Effector CD8-positive, alpha-beta T cell (primary cell): ENCODE data around the gene PDIA2.
"Not testable (repeated sequence)": the region's sequence is repeated elsewhere in the genome, so short reads cannot be mapped to it uniquely, and the experiment has no call there.

ENCODE experiments used
- DNase-seq: peaks from one replicate; lab custom pipeline; 2025; lab: John Stamatoyannopoulos, UW
- total RNA-seq, 4 experiments: gene quantifications; one replicate each; lab custom pipeline; 2026; lab: John Stamatoyannopoulos, UW

Gene PDIA2, protein sequence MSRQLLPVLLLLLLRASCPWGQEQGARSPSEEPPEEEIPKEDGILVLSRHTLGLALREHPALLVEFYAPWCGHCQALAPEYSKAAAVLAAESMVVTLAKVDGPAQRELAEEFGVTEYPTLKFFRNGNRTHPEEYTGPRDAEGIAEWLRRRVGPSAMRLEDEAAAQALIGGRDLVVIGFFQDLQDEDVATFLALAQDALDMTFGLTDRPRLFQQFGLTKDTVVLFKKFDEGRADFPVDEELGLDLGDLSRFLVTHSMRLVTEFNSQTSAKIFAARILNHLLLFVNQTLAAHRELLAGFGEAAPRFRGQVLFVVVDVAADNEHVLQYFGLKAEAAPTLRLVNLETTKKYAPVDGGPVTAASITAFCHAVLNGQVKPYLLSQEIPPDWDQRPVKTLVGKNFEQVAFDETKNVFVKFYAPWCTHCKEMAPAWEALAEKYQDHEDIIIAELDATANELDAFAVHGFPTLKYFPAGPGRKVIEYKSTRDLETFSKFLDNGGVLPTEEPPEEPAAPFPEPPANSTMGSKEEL
- total RNA-seq = 0 to 0.36 (median 0.18) reads per million in 4 experiments

DNA sequence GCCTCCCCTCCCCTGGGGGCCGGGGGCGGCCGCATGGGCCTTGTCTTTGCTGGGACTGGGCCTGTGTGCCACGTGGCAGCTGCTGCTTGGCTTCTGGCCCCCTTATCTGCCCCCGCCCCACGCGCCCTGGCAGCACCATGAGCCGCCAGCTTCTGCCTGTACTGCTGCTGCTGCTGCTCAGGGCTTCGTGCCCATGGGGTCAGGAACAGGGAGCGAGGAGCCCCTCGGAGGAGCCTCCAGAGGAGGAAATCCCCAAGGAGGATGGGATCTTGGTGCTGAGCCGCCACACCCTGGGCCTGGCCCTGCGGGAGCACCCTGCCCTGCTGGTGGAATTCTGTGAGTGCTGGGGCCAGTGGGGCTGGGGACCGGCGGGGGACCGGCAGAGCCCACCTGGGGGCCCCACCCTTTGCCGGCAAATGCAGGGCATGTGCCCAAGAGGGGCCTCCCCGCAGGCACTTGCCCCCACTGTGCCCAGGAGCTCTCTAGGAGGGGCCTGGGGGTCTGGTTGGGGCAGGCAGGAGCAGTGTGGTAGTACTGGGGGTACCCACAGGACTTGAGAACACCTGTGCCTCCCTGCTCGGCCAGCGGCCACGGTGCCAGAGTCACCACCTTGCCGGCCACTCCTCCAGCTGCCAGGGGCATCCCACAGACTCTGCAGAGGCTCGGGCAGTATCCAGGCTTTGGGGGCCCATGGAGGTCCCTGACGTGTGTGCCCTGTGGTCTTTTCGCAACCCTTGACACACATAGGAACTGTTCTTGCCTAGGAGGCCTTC, at the start of gene PDIA2:
Gene PDIA2 (plus strand): TSS at position 132 of the 773 bp plus-strand sequence. CDS start 6 bp downstream, at position 138.
- no peak for DNase-seq

DNA sequence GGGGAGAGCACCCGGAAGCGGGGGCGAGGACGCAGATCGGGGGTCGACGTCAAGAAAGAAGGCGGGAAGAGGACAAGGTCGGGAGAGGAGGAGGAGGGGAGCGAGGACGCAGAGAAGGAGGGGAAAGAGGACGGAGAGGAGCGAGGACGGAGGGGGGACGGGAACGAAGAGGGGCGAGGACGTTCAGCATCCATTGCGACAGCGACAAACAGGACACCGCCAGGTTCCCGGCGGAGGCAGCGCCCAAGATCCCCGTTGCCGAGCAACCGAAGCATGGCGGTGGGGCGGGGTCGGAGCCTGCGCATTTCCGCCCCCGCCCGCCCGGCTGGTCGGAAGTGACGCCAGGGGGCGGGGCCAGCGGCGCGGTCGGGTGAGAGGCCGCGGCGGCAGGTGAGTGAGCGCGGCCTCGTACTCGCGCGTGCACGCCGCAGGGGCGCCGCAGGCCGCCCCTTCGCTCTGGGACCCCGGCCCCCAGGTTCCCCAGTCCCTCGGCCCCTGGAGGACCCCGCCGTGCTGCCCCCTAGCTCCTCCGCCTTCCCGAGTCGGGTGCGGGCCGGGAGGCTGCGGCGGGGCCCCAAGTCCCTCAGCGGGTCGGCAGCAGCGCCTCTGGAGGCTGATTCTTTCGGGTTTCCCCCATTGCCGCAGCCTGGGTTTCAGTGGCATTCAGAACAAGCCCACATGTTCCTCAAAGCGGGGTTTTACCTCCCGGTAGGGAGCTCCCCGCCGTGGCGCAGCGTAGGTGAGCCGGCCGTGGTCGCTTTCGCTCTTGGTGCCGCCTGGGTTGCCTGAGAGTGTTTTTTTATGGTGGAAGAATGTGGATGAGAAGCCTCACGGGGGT, 48.3 kb upstream of the PDIA2 start, which contains the start of gene FAM234A:
Gene FAM234A (plus strand): TSS at position 354 of the 838 bp plus-strand sequence. CDS start 19,593 bp downstream, outside the sequence.
- DNase-seq = peak; percentile 88

DNA sequence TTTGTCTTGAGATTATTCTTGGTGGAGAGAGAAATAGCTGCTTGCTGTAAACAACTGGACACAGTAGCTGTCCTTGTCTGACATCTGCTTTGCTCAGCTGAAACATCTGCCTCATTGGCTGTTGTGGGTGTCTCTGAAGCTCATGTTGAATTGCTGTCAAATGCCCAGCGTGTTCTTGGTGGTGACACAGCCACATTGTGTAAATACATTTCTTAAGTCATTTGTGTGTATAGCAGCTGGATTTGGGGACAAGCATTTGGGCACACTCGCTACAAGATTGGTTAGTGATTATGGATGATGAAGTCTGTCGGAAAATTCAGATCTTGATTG, 43.1 kb upstream of the PDIA2 start:
- no peak for DNase-seq

DNA sequence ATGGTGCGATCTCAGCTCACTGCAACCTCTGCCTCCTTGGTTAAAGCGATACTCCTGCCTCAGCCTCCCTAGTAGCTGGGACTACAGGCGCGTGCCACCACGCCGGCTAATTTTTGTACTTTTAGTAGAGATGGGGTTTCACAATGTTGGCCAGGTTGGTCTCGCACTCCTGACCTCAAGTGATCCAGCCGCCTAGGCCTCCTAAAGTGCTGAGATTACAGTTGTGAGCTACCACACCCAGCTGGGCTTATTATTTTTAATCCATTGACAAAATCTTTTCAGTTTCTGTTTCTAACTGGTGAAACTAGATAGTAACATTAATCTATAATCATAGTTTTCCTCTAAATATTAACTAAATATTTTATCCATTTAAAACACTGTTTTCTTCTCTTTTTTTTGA, 42.4 kb upstream of the PDIA2 start:
- DNase-seq = no peak

DNA sequence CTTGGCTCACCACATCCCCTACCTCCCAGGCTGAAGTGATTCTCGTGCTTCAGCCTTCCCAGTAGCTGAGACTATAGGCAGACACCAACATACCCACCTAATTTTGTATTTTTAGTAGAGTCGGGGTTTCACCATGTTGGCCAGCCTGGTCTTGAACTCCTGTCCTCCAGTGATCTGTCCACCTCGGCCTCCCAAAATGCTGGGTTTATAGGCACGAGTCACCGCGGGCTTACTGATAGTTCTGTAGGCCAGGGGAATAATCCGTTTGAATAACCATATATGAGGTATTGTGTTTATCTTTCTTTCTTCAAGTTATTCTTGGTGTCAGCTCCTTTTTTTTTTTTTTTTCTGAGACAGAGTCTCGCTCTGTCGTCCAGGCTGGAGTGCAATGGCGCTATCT, 40.7 kb upstream of the PDIA2 start:
- no peak for DNase-seq

DNA sequence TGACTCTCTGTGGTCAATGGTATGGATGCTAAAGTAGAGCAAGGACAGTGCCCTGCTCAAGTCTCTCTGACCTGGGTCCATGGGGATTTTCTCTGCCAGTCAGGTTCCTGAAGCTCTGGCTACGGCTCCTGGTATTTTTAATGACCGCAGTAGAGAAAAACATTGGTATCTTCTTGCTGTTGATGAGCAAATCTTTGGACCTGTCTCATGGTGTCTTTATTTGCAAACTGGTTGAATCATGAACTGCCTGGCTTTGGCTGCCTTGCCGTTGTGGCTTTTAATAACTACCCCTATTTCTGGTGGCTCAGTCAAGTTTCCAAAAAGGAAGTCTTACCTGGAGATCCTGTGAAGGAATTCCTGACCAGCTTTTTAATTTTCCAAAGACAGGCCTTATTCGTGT, 39.6 kb upstream of the PDIA2 start:
- no peak for DNase-seq

DNA sequence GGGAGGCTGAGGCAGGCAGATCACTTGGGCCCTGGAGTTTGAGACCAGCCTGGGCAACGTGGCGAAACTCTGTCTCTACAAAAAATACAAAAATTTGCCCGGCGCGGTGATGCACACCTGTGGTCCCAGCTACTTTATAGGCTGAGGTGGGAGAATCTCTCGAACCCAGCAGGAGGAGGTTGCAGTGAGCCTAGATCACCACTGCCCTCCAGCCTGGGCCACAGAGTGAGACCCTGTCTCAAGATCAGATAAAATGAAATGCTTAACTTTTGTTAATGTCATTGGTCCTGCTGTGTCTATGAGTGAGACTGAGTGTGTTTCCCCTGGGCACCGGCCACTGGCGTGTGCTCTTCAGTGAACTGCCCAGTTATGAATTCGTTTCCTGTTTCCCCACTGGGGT, 37.9 kb upstream of the PDIA2 start:
- DNase-seq = no peak

DNA sequence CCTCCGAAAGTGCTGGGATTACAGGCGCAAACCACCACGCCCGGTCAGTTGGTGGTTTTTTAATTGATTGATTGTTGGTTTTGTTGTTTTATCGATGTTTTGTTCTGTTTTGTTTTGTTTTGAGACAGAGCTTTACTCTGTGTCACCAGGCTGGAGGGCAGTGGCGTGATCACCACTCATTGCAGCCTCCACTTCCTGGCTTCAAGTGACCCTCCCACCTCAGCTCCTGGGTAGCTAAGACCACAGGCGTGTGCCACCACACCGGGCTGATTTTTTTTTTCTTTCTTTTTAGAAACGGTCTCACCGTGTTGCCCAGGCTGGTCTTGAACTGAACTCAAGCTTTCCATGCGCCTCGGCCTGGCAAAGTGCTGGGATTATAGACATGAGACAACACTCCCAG, 35.9 kb upstream of the PDIA2 start:
- DNase-seq = no peak

DNA sequence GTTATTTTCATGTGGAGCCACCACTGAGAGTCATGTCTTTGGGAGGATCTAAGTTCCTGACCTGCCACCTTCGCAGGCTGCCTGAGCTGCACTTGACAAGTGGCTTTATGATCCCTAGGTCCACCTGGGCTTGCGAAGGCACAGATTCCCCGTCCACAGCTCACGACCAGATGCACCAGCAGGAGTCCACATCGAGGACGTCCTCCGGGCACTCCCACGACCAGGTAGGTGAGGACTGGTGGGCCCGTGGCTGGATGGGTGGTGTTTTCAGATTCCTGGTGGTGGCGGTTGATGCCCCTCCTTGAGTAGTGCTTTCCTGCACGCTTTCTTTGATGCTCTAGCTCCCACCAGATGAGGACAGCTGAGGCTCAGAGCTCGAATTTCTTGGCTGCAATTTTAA, 33.5 kb upstream of the PDIA2 start:
- no peak for DNase-seq

DNA sequence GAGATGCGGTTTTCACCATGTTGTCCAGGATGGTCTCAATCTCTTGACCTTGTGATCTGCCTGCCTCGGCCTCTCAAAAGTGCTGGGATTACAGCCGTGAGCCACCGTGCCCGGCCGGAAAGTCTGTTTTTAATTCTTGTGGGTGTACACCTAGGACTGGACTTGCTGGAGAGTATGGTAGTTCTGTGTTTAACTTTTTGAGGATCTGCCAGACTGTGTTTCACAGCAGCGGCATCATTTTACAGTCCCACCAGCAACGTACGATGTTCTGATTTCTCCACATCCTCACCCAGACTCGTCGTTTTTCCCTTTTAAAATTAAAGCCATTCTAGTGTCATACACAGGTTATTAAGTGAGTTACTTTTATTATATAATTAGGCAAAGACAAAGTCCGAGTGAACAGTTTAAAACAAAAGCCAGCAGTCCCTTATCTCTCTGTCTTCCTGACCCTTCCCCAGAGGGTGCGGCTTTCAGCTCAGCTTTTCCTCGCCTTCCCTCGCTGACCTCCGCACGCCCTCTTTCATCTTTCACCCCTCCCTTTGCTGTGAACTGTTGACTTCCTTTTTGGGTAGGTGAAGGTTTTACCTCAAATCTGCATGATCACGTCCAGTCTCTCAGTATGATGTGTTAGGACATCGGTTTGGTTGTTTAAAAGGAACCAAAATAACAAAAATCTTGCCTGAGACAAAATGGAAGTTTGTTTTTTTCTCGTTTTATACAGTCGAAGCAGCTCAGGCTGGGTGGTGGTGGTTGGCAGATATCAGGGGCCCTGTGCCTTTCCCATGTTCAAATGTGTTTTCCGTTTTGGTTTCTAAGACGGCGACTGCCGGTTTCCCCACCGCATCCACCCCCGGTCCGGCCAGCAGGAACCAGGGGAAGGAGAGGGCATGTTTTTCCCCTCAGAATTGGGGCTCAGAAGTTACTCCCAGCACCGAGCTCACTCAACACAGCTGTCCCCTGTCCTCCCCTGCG, 30.3 kb upstream of the PDIA2 start:
- DNase-seq = no peak

DNA sequence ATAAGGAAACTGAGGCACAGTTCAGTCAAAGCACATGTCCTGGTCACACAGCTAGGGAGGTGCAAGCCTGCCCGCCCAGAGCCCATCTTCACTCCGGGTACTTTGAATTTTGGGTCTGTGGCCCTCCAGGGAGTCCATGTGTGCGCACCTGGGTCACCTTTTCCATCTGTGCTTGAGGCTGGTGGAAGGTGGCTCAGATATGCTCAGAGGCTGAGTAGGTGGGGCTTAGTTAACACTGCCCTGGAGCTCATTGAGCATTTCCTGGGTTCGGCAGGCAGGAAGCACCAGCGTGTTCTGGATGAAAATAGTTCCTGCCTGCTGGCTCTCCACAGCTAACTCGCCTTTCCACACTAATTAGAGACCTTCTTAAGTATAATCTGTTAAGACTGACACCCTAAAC, 29.1 kb upstream of the PDIA2 start:
- no peak for DNase-seq

DNA sequence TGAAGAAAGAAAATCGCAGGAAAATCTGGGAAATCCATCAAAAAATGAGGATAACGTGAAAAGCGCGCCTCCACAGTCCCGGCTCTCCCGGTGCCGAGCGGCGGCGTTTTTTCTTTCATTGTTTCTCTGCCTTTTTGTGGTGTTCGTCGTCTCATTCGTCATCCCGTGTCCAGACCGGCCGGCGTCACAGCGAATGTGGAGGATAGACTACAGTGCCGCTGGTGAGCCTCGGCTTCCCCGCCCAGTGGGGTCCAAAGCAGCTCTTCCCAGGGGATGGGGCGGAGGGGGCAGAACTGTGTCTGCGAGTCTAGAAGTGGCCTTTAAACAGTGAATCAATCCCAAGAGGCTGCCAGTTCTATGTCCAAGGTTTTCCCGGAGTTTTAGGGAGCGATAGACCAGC, 28.5 kb upstream of the PDIA2 start:
- no peak for DNase-seq

DNA sequence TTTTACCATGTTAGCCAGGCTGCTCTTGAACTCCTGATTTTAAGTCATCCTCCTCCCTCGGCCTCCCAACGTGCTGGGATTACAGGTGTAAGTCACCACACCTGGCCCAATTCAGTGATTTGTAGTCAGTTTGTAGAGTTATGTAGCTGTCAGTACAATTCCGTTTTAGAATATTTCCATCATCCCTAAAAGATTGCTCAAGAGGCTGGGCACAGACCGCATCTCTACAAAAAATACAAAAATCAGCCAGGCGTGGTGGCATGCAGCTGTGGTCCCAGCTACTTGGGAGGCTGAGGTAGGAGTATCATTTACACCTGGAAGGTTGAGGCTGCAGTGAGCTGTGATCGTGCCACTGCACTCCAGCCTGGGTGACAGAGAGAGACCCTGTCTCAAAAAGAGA, 27.8 kb upstream of the PDIA2 start:
- DNase-seq = no peak

DNA sequence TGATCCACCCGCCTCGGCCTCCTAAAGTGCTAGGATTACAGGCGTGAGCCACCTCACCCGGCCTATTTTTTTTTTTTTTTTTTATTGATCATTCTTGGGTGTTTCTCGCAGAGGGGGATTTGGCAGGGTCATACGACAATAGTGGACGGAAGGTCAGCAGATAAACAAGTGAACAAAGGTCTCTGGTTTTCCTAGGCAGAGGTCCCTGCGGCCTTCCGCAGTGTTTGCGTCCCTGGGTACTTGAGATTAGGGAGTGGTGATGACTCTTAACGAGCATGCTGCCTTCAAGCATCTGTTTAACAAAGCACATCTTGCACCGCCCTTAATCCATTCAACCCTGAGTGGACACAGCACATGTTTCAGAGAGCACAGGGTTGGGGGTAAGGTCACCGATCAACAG, 24.9 kb upstream of the PDIA2 start:
- DNase-seq = not testable (repeated sequence)

DNA sequence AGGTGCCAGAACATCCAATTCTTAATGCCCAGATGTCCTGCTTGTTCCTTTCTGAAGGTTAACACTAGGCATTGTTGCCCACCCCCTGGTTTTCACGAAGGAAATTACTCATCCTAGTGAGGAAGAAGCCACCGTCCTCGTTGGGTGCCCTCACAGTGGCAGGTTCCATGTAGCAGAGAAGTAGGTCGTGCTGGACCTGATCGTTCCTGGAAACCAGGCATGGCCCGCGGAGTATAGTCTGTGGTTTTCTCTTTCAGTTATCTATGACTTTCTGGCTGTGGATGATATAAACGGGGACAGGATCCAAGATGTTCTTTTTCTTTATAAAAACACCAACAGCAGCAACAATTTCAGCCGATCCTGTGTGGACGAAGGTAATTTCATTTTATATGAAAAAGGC, 23.7 kb upstream of the PDIA2 start:
- DNase-seq = no peak

DNA sequence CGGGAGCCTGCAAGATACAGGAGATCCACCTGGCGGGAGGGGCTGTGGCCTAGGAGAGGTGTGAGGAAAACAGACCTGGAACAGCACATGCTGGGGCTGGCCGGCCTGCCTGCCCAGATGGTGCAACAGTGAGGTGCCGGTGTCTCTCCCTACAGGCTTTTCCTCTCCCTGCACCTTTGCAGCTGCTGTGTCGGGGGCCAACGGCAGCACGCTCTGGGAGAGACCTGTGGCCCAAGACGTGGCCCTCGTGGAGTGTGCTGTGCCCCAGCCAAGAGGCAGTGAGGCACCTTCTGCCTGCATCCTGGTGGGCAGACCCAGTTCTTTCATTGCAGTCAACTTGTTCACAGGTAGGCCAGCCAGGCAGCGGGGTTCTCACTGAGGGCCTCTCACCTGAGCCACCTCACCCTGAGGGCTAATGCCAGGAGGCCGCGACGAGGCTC, 23.1 kb upstream of the PDIA2 start:
- no peak for DNase-seq

DNA sequence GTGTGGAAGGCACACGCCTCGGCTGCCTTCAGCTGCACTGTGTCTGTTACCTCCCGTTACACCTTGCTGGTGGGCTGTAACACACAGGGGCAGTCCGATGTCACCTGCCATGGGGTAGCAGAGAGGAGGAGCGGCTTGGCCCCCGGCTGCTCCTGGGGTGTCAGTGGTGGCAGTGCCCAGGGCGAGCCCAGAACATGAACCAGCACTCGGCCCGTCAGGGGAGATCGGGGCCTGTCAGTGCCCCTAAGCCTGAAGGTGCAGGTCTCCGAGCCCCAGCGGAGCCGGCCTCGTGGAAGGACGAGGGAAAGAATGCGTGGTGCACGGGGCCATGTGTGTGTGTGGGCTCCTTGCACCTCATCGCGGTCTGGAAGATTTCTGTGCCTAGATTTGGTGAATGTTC, 22.6 kb upstream of the PDIA2 start:
- DNase-seq = no peak

DNA sequence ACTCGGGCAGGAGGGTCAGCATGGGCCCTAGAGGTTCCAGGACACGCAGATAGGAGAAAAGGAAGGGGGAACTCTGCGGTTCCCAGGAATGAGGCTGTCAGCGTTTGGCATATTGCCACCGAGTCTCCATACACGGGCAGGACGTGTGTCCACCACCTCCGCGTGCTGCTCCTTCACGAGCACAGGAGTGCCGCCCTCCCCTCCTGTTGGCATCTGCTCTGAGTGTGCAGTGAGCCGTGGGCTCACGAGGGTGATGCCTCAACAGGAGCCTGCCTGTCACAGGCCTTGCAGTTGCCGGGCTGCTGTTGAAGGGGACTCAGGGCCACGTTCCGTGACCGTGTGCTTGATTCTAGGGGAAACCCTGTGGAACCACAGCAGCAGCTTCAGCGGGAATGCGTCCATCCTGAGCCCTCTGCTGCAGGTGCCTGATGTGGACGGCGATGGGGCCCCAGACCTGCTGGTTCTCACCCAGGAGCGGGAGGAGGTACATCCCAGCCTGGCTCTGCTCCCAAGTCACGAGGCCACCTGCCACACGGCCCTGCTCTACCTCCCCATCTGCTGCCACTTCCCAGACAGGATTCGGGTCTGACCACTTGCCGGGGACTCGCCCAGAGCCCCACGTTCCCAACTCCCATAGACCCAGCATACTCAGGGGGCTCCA, 21.8 kb upstream of the PDIA2 start:
- DNase-seq = no peak

DNA sequence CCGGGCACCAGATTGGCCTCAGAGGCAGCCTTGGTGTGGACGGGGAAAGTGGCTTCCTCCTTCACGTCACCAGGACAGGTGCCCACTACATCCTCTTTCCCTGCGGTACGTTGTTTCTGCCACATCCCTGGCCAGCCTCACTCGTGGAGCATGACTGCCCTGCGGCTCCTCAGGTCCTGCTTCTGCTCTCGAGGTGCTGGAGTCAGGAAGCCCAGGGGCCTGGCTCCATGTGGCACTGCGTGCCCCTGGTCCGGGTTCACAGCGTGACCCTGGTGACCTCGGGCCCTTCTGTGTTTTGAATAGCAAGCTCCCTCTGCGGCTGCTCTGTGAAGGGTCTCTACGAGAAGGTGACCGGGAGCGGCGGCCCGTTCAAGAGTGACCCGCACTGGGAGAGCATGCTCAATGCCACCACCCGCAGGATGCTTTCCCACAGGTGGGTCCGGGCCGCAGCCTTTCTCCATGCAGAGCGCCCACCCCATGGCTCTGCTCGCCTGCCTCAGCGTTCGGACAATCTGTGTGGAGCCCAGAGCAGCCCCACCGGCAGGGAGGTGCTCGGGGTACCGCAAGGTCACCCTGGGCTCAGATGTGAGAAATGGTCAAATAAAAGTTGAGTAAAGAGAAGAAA, 20.7 kb upstream of the PDIA2 start:
- DNase-seq = no peak
